ENCODE measurements around the gene MRPL14. TPM values are rescaled to one million over a fixed set of nuclear protein-coding genes. Genes with fewer than 3 reads are reported as not detected.

Gene MRPL14
- total and polyA plus RNA-seq, 2 of the 8 experiments (the other 6 are each of a cell fraction or from before 2014, with no cell fraction given) = 82.0 to 97.1 TPM

GRCh38 chr6:44161997-44162338 is 34.7 kb upstream of the MRPL14 start:
- POLR2A ChIA-PET (ENCODE audit: partially characterized antibody) = interaction anchor here (0.6 to 4.2 kb wide), 15 partner anchors 11 to 150 kb away, joined by 3 to 17 read pairs (median 3); partner anchors contain the start of genes HSP90AB1 and SLC29A1
- TF ChIP-seq POLR2AphosphoS5 (IDR thresholded peaks at IDR 0.05; ENCODE audit: low read depth, low read length) (no peak), POU5F1 (IDR thresholded peaks at IDR 0.05; ENCODE audit: low read depth, low read length) (no peak)
- Histone ChIP-seq H4K91ac (replicated peaks; ENCODE audit: insufficient read length, low read length) (no peak overlapping the region), H4K20me1 (replicated peaks in 1 of 2; ENCODE audit: control insufficient read depth in 1 of 2, insufficient read depth in 2 of 2, low read length in 2 of 2) (no peaks in the 10 kb centered on the region), H3K79me2 (ENCODE audit: control insufficient read depth in 1 of 2, insufficient read depth in 2 of 2, low read length in 2 of 2) (no peaks in the 10 kb centered on the region), H3K9me3 (ENCODE audit: insufficient read depth in 2 of 2, low read depth in 1 of 2, low read length in 1 of 2) (no peaks in the 10 kb centered on the region), H3K14ac (ENCODE audit: insufficient read length) (no peak overlapping the region), H3K23ac (ENCODE audit: insufficient read length) (no peak overlapping the region), H2AK5ac (ENCODE audit: low read depth, low read length) (no peak overlapping the region), H3K79me1 (ENCODE audit: low read depth, low read length) (no peaks in the 10 kb centered on the region), H2BK12ac (ENCODE audit: low read depth, low read length) (no peak overlapping the region), H4K5ac (ENCODE audit: insufficient read length, low read depth, low read length) (no peak overlapping the region), H3K4ac (replicated peaks; ENCODE audit: insufficient read length, low read depth, low read length) (no peak overlapping the region), H2BK120ac (replicated peaks; ENCODE audit: low read depth, low read length) (no peak overlapping the region), H3K4me2 (ENCODE audit: insufficient read depth in 1 of 2, low read depth in 2 of 2, low read length in 2 of 2) (no peak overlapping the region), H3K56ac (replicated peaks; ENCODE audit: insufficient read length, low read depth, low read length) (no peak overlapping the region), H3K4me1 (replicated peaks in 1 of 4; ENCODE audit: control insufficient read depth in 3 of 4, insufficient read depth in 4 of 4, low read length in 3 of 4) (peaks cover 0 to 18% (median 12%) of the 10 kb centered on the region in 4 experiments; a peak in 6 of 7 replicates), H3K18ac (ENCODE audit: extremely low read depth, low read length) (no peak overlapping the region), H3K27me3 (replicated peaks in 1 of 4; ENCODE audit: control insufficient read depth in 3 of 4, extremely low read depth in 1 of 4, insufficient read depth in 3 of 4, low read length in 3 of 4) (0 out of 7 replicates have a peak, but pooled peaks cover 0 to 4% (median 0%) of the 10 kb centered on the region in 4 experiments), H4K8ac (ENCODE audit: extremely low read depth, insufficient read depth, low read length) (no peak overlapping the region), H2BK5ac (ENCODE audit: low read depth, low read length) (no peak overlapping the region), H3K4me3 (ENCODE audit: extremely low read depth in 1 of 4, insufficient read depth in 2 of 4, low read depth in 3 of 4, low read length in 4 of 4) (no peak overlapping the region), H3K23me2 (ENCODE audit: low read depth, low read length) (no peaks in the 10 kb centered on the region), H2BK15ac (ENCODE audit: low read length) (no peak overlapping the region), H2AFZ (ENCODE audit: low read length) (no peak overlapping the region), H3K9ac (replicated peaks in 1 of 4; ENCODE audit: extremely low read depth in 1 of 4, low read depth in 3 of 4, low read length in 3 of 4) (no peak overlapping the region), H3K36me3 (ENCODE audit: control insufficient read depth in 2 of 4, insufficient read depth in 4 of 4, low read length in 3 of 4) (no peaks in the 10 kb centered on the region), H2BK20ac (ENCODE audit: low read length) (no peak overlapping the region), H3K27ac (ENCODE audit: low read depth, low read length) (no peak overlapping the region)
- 98% methylated on average over 6 of the region's 8 CpGs; no CpG with 5 or more reads in 1 of the 2 experiments for WGBS, 2 experiments (ENCODE audit: extremely low coverage in 1 of 2, insufficient coverage in 1 of 2, insufficient read length in 1 of 2, insufficient replicate concordance in 2 of 2, low coverage in 1 of 2, low lambda C conversion rate in 2 of 2, missing lambda C conversion rate in 1 of 2)
- DNase-seq (ENCODE audit: low read depth in 1 of 2, low spot score in 2 of 2) = peak in 1 of 2 experiments; percentile 39
- CTCF ChIA-PET (ENCODE audit: partially characterized antibody) = interaction anchor here (0.8 to 3.3 kb wide), 14 partner anchors 8 to 106 kb away, joined by 3 to 33 read pairs (median 4); no protein-coding TSS in a partner anchor
- no peak for FAIRE-seq
